PFSK-1 (cell line): ENCODE measurements around the gene C10orf143.
A peak's percentile ranks its signal among the peaks of the same experiment; 100 is the strongest.

Source experiments
- FOXP2 ChIP-seq: optimal IDR thresholded peaks from 2 replicates; pipeline ENCODE3; 2011; ENCODE audit warnings: borderline replicate concordance, control low read depth, inconsistent platforms; ENCODE audit not compliant: insufficient read depth; ENCODE audit errors: extremely low read length, extremely low read depth
- POLR2AphosphoS5 ChIP-seq: IDR thresholded peaks from 2 replicates; pipeline ENCODE4 v1.6.1; 2012; ENCODE audit warnings: low read depth, mild to moderate bottlenecking, control low read depth, low read length, moderate library complexity
- SIN3A ChIP-seq: IDR thresholded peaks from 2 replicates; pipeline ENCODE4 v1.6.1; 2012; ENCODE audit warnings: mild to moderate bottlenecking, low read length, moderate library complexity, borderline replicate concordance; ENCODE audit not compliant: insufficient read depth
- TAF1 ChIP-seq: IDR thresholded peaks from 2 replicates; pipeline ENCODE4 v1.6.1; 2012; ENCODE audit warnings: low read length, control low read depth, borderline replicate concordance; ENCODE audit not compliant: insufficient read depth
- TF ChIP-seq, protein P1 (sequence below), 2 experiments: IDR thresholded peaks; 2 replicates each; pipeline versions ENCODE4 v1.6.1 to v1.8.0; 2011 to 2012; ENCODE audit warnings: low read depth in 2 of 2, low read length in 2 of 2, control low read depth in 1 of 2, inconsistent platforms in 1 of 2, mild to moderate bottlenecking in 1 of 2, moderate library complexity in 1 of 2; ENCODE audit not compliant: insufficient read depth in 1 of 2

C10orf143 gene

DNA sequence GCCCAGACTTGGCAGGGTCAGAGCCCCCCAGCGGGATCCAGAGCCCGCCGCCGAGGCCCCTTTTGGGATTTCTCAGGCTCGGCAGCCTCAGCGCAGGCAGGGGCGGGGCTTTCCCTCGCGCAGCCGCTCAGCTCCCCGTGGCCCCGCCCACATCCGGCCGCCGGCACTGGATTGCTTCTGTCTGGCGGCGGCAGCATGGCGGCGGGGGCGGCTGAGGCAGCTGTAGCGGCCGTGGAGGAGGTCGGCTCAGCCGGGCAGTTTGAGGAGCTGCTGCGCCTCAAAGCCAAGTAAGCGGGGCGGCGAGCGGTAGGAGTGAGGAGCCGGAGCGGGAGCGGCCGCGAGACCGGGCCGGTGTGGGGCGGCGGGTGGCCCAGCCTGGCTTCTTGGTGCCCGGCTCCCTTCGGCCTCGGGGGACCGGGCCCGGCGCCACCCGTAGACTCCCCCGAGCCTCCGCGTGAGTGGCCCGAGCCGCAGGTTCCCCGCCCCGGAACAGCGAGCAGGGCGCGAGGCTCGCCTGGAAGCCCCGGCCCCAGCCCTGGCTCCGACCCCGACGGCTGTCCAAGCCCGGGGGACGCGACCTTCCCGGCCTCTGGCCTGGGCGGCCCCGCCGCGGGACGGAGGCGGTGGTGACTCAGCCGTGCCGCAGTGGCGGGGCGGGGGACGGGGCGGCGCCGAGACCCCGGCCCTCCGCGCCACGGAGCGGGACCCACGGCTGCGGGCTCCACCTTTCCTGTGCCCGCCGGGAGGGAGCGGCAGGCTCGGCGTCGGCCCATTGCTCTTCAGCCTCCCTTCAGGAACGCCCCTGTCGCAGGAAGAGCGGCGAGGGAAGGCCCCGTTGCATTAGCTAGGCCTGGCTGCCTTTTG is 25.8 kb upstream of the C10orf143 start, which contains the start of gene GLRX3:
Gene GLRX3 (plus strand): TSS at position 166 of the 864 bp plus-strand sequence. CDS start 30 bp downstream, at position 196.
- TF ChIP-seq POLR2AphosphoS5 = peak; percentile 70; the same call in 1 of the 2 replicates
- peak; percentile 58 for TF ChIP-seq FOXP2
- TF ChIP-seq TAF1 = peak; percentile 94
- peak; percentile 74; the same call in 1 of the 2 replicates for TF ChIP-seq SIN3A
- TF ChIP-seq, protein P1, sequence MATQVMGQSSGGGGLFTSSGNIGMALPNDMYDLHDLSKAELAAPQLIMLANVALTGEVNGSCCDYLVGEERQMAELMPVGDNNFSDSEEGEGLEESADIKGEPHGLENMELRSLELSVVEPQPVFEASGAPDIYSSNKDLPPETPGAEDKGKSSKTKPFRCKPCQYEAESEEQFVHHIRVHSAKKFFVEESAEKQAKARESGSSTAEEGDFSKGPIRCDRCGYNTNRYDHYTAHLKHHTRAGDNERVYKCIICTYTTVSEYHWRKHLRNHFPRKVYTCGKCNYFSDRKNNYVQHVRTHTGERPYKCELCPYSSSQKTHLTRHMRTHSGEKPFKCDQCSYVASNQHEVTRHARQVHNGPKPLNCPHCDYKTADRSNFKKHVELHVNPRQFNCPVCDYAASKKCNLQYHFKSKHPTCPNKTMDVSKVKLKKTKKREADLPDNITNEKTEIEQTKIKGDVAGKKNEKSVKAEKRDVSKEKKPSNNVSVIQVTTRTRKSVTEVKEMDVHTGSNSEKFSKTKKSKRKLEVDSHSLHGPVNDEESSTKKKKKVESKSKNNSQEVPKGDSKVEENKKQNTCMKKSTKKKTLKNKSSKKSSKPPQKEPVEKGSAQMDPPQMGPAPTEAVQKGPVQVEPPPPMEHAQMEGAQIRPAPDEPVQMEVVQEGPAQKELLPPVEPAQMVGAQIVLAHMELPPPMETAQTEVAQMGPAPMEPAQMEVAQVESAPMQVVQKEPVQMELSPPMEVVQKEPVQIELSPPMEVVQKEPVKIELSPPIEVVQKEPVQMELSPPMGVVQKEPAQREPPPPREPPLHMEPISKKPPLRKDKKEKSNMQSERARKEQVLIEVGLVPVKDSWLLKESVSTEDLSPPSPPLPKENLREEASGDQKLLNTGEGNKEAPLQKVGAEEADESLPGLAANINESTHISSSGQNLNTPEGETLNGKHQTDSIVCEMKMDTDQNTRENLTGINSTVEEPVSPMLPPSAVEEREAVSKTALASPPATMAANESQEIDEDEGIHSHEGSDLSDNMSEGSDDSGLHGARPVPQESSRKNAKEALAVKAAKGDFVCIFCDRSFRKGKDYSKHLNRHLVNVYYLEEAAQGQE (IDR thresholded peaks at IDR 0.05; ENCODE audit: insufficient read depth in 1 of 2, low read depth in 2 of 2, low read length in 2 of 2) = peak in 1 of 2 experiments; percentile 17; a peak in 1 of 4 replicates

DNA sequence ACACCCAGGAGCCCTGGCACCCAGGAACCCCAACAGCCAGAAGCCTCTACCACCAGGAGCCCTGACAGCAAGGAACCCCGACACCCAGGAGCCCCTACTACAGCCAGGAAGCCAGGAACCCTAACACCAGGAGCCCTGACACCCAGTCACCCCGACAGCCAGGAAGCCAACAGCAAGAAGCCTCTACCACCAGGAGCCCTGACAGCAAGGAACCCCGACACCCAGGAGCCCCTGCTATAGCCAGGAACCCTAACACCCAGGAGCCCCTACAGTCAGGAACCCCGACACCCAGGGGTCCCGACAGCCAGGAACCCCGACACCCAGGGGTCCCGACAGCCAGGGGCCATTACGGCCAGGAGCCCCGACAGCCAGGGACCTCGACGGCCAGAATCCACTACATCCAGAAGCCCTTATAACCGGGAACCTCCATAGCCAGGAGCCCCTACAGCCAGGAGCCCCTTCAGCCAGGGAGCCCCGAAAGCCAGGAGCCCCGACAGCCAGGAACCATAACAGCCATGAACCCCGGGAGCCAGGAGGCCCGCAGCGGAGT is 25.1 kb upstream of the C10orf143 start:
- TF ChIP-seq, protein P1 (IDR thresholded peaks at IDR 0.05; ENCODE audit: insufficient read depth in 1 of 2, low read depth in 2 of 2, low read length in 2 of 2) = no peak

DNA sequence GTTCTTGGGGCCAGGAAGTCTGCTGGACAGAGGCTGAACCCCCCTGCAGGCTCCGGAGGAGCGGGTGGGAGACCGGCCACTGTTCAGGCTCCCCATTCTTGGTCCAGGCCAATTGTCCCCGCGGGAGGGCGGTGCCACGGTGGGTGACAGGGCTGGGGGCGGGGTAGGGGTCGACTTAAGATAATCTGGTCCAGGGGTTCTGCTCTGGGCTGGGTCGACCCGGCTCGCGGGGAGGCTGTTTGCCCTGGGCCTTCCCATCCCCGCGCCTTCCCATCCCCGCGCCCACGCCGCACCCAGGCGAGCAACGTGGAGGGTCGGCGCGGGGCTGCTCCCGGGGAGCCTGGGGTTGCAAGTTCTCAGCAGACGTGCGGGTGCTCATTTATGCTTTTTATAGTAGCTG is 18.3 kb upstream of the C10orf143 start:
- no peak for TF ChIP-seq TAF1
- TF ChIP-seq, protein P1 (IDR thresholded peaks at IDR 0.05; ENCODE audit: insufficient read depth in 1 of 2, low read depth in 2 of 2, low read length in 2 of 2) = no peak
- no peak for TF ChIP-seq SIN3A
- TF ChIP-seq FOXP2 = no peak
- no peak for TF ChIP-seq POLR2AphosphoS5

DNA sequence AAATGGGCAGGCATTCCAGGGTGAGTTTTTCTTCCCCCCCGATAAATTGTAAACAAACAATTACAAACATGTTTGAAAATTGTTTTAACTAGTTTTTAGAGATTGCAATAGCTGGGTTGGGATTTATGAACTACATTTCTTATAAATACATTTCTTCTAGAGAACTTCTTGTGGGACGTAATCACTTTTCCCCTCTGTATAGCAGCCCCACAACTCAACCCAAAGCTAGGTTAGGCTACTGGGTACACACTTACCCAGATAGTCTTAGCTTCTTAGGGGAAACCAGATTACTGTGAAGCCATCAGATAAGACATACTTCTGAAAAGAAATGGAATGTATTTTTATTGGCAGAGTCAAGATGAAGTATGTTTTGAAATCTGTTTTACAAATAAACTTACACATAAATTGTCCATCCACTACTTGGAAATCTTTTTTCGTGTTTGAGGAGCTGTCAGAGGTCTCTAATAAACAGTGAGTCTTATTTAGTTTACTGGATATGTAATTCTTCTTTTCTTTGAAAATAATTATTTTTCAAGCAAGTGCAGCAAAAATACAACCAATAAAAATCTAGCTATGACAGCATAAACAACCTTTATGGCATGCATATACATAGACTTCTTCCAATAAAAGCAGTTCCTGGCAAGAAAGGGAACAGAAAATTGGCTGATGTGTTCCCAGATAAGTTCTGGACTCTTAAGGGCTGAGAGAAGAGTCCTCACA is 17.6 kb upstream of the C10orf143 start:
- TF ChIP-seq POLR2AphosphoS5 = no peak
- TF ChIP-seq SIN3A = no peak

DNA sequence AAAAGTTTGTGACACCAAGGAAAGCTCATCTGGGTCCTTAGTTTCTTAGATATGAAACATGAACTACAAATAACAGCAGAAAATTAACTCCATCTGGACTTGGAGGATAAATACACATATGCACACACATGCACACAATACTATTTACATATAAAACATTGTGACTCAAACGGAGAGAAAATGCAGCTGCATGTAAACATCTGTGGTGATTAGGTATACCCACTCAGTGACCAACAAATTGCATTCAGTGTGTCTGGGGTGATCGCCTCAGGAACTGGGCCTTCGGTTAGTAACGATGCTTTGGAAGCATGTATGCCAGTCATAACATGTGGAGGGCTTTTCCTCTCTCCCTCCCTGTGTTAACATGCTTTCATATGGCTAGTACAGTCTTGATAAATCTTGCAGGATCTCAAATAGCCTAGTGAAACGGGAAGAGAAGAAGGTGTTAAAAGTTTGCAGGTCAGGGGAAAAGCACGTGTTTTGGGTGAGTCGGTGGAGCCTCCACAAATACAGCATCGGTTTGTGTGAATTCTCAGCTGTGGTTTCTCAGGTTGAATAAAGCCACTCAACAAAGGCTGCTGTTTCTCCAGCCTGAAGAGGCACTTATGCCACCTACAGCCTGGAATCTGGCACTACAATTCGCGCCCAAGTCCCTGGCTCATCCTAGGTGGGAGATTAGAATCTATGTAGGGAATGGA is 16.9 kb upstream of the C10orf143 start:
- TF ChIP-seq SIN3A (no peak), POLR2AphosphoS5 (no peak), FOXP2 (no peak), TAF1 (no peak)
- TF ChIP-seq, protein P1 (IDR thresholded peaks at IDR 0.05; ENCODE audit: insufficient read depth in 1 of 2, low read depth in 2 of 2, low read length in 2 of 2) = no peak
